ENCODE data around the gene SPATA31C1. TPM values are rescaled to one million over a fixed set of nuclear protein-coding genes. Genes with fewer than 3 reads are reported as not detected.

SPATA31C1 gene
- polyA plus RNA-seq, 1 experiment, result not detected

GRCh38 chr9:87944096-87944495 lies 26.3 kb downstream of the SPATA31C1 start:
- no peaks in the 10 kb centered on the region for H3K36me3 ChIP-seq (ENCODE audit: control insufficient read depth, insufficient read depth, low read length)
- no peak for TF ChIP-seq CTCF (IDR thresholded peaks at IDR 0.05; ENCODE audit: insufficient read depth, low read depth, low read length)
- ChIA-PET POLR2A (interaction anchor here (0.6 kb wide), 1 partner anchor 642 kb away, joined by 4 read pairs; no protein-coding TSS in a partner anchor), CTCF (no interaction called here)
- DNase-seq (ENCODE audit: low read depth), result no peak
- H3K27me3 ChIP-seq (ENCODE audit: control insufficient read depth, insufficient read depth, low read length), result no peaks in the 10 kb centered on the region
- no peak overlapping the region for H3K4me3 ChIP-seq (ENCODE audit: low read depth, low read length)

GRCh38 chr9:87944682-87945081 lies 26.9 kb downstream of the SPATA31C1 start:
- TF ChIP-seq CTCF (IDR thresholded peaks at IDR 0.05; ENCODE audit: insufficient read depth, low read depth, low read length), result no peak
- H3K4me3 ChIP-seq (ENCODE audit: low read depth, low read length), result no peak overlapping the region
- POLR2A ChIA-PET, result no interaction called here
- CTCF ChIA-PET, result no interaction called here
- H3K27me3 ChIP-seq (ENCODE audit: control insufficient read depth, insufficient read depth, low read length), result no peaks in the 10 kb centered on the region
- no peaks in the 10 kb centered on the region for H3K36me3 ChIP-seq (ENCODE audit: control insufficient read depth, insufficient read depth, low read length)
- no peak for DNase-seq (ENCODE audit: low read depth)

GRCh38 chr9:87950296-87950695 lies 32.5 kb downstream of the SPATA31C1 start:
- CTCF ChIA-PET, result interaction anchor here (0.6 to 3.4 kb wide), 7 partner anchors 10 to 1598 kb away, joined by 3 to 25 read pairs (median 4); no protein-coding TSS in a partner anchor
- H3K27me3 ChIP-seq (ENCODE audit: control insufficient read depth, insufficient read depth, low read length), result no peaks in the 10 kb centered on the region; the same call in 1 of the 2 replicates
- no peak for DNase-seq (ENCODE audit: low read depth)
- TF ChIP-seq CTCF (IDR thresholded peaks at IDR 0.05; ENCODE audit: insufficient read depth, low read depth, low read length), result no peak
- no peaks in the 10 kb centered on the region for H3K36me3 ChIP-seq (ENCODE audit: control insufficient read depth, insufficient read depth, low read length)
- POLR2A ChIA-PET, result no interaction called here
- no peak overlapping the region for H3K4me3 ChIP-seq (ENCODE audit: low read depth, low read length)

GRCh38 chr9:87950765-87951488 lies 33.2 kb downstream of the SPATA31C1 start:
- Histone ChIP-seq H3K36me3 (ENCODE audit: control insufficient read depth, insufficient read depth, low read length) (no peaks in the 10 kb centered on the region), H3K27me3 (ENCODE audit: control insufficient read depth, insufficient read depth, low read length) (no peaks in the 10 kb centered on the region; the same call in 1 of the 2 replicates), H3K4me3 (ENCODE audit: low read depth, low read length) (no peak overlapping the region)
- no peak for DNase-seq (ENCODE audit: low read depth)
- TF ChIP-seq CTCF (IDR thresholded peaks at IDR 0.05; ENCODE audit: insufficient read depth, low read depth, low read length), result peak; percentile 54
- CTCF ChIA-PET, result interaction anchor here (0.6 to 3.4 kb wide), 17 partner anchors 9 to 1598 kb away, joined by 3 to 25 read pairs (median 3); partner anchors contain the start of gene CDK20
- POLR2A ChIA-PET, result no interaction called here

GRCh38 chr9:87954230-87954629 lies 36.5 kb downstream of the SPATA31C1 start:
- Histone ChIP-seq H3K27me3 (ENCODE audit: control insufficient read depth, insufficient read depth, low read length) (no peaks in the 10 kb centered on the region; the same call in 1 of the 2 replicates), H3K4me3 (ENCODE audit: low read depth, low read length) (no peak overlapping the region), H3K36me3 (ENCODE audit: control insufficient read depth, insufficient read depth, low read length) (no peaks in the 10 kb centered on the region)
- DNase-seq (ENCODE audit: low read depth), result no peak
- no peak for TF ChIP-seq CTCF (IDR thresholded peaks at IDR 0.05; ENCODE audit: insufficient read depth, low read depth, low read length)
- CTCF ChIA-PET, result interaction anchor here (0.5 kb wide), 1 partner anchor 219 kb away, joined by 4 read pairs; no protein-coding TSS in a partner anchor
- POLR2A ChIA-PET, result no interaction called here

Measured in BJ (cell line).